NCI-H526 treated with DMSO at 0.1 percent for 48 hours (cell line): ENCODE measurements around the gene PRKAB2.
"Not testable (repeated sequence)": the region's sequence is repeated elsewhere in the genome, so short reads cannot be mapped to it uniquely, and the experiment has no call there.

Experiments
- DNase-seq: peaks from one replicate; lab custom pipeline; 2025; lab: John Stamatoyannopoulos, UW

Gene PRKAB2

GRCh38 chr1:147172168-147173016 is at the start of gene PRKAB2:
Gene PRKAB2, minus strand, starts transcription at chr1:147172470. Its CDS starts 326 bp downstream, at chr1:147172144.
- peak; percentile 99 for DNase-seq

GRCh38 chr1:147218606-147219005 is 46.3 kb upstream of the PRKAB2 start:
- DNase-seq: no peak

GRCh38 chr1:147217141-147217540 is 44.9 kb upstream of the PRKAB2 start:
- DNase-seq: no peak

DNA sequence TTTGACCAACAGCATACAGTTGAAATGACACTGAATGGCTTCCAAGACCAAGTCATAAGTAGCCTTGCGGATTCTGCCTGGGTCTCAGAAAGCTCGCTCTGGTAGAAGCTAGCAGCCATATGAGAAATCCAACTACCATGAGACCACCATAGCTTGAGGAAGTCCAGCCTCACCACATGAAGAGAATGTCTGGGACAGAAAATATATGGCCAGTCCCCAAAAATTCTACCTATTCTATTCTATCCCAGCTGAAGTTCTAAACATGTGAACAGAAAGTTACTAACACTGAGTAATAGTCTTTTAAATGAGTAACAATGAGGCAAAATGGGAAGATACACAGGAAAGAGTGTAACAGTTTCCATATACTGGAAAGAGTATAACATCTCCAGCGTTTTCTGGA is 43.9 kb upstream of the PRKAB2 start:
- no peak for DNase-seq

DNA sequence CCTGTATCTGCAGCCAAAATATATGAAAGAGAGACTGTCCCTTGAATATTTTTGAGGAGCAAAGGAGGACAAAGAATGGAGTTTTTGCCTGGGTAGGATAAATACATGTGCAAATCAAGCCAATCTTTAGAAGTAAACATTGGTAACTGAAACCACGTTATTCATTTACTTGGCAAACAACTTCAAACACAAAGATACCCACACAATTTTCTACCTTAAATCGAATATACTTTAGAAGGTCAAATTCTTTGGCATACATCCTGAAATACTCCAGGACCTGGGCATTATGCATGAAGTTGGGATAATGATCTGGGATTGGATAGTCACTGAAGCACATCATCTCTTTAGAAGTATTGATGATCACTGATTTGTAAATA is 43.3 kb upstream of the PRKAB2 start:
- no peak for DNase-seq

DNA sequence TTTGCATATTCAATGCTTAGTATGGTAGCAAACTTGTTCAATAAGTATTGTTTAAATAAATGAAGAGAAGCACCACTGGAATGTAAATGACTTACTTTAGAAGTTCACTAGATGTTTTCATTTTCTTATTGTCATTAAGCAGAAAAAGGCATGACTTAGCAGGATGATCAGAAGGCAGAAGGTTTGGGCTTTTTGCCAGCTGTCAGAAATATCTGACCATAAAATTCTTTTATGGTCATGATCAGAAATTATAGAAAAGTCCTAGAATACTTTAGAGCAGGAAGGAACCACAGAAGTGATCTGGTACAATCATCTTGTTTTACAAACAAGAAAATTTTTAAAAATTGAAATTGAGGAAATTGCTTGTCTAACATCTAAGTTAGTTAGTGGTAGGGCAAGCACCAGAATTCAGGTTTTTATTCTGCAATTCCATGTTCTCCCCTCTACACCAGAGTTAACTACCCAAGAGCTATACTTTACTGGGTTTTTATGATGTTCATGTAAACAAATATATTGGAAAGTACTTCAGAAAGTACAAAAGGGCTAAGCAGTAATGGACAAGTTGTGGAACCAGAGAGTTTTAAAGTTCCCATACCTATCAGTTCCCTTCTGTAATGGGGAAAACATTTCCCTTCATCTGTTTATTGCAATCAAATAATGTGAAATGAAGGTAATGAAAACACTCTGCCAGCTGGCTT is 42.7 kb upstream of the PRKAB2 start:
- no peak for DNase-seq

- DNase-seq: no peak
Observed at GRCh38 chr1:147214325-147214724, 42.1 kb upstream of the PRKAB2 start.

- DNase-seq: no peak
Observed at GRCh38 chr1:147213271-147213670, 41.0 kb upstream of the PRKAB2 start.

DNA sequence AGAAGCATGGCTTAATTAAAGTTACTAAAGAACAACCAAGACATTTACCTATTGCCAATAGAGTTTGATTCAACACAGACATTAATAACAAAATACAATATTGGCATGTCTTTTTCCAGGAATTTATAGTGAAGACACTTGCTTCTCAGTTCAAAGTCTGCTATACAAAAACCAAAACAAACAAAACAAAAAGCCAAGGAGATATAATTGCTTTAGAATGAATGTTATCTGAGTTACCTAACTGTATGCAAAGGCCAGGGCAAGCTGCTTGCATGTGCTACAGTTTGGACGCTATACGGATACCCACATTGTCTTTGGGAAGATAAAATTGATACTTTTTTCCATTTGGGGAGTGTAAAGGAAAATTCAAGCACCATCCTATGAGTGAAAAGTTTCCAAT is 39.3 kb upstream of the PRKAB2 start:
- no peak for DNase-seq

DNA sequence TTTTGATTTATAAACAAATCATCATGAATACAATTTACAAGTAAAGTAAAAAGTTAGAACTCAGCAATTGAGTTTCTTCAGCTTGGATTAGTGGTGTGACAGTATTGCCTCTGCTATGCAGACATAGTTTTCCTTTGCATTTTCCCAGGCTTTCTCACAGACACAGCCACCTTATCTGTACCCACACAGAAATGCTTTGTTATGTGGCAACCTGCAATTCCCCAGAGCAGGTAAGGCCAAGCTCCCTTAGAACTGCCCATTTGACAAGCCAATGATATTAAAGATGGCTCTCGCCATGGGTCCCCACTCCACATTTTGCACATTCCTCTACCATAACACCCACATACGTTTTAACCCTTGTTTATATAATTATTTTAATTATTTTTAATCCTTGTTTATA is 38.7 kb upstream of the PRKAB2 start:
- DNase-seq: no peak

GRCh38 chr1:147209825-147210821 is 37.9 kb upstream of the PRKAB2 start:
- no peak for DNase-seq

DNA sequence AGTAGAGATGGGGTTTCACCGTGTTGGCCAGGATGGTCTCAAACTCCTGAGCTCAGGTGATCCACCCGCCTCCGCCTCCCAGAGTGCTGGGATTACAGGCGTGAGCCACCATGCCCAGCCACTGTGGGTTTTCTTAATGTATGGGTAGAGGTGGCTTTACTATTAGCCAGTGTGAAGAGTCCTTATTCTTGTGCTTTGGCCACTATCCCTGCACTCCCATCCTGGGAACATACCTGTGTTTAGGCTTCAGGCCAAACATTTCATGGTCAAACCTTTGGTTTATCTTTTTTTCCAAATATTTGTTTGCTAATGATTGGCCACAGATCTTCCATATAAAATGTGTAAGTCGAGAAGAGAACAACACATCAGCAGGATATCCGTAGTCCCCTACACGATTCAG is 36.3 kb upstream of the PRKAB2 start:
- no peak for DNase-seq

- no peak for DNase-seq
Observed at GRCh38 chr1:147207192-147207591, 34.9 kb upstream of the PRKAB2 start.

- no peak for DNase-seq
Observed at GRCh38 chr1:147204080-147204479, 31.8 kb upstream of the PRKAB2 start.

GRCh38 chr1:147202576-147202975 is 30.3 kb upstream of the PRKAB2 start:
- no peak for DNase-seq

DNA sequence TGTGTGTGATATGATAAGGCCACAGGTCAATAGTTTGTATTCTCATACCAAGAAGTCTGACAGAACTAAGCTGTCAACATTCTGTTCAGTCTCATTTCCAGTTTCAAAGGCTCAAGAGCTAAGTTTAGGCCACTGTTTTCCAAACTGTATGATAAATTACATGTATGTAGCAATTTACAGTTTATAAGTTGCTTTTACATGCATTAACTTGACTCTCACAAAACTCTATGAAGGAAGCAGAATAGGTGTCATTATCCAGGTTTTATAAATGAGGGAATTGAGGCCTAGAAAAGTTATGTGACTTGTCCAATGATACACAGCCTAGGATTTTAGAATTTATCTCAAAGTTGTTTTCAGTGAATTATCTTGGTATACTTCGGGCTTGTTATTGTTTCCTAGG is 29.5 kb upstream of the PRKAB2 start:
- DNase-seq: no peak

DNA sequence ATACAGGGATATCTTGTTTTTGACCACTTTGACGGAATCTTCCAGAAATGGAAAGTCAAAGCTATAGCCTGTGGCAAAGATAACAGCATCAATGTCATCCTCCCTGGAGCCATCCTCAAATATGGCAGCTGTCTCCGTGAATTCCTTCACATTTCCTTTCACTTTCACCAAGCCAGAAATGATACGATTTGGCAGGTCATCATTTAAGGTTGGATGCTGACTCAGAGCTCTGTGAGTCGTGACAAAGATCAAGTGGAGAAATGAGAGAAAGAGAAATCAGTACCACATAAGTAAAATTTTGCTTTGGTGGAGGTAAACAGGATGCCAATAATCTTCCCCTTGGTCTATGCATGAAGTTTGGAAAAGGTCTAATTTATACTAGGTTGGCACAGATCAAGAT is 29.0 kb upstream of the PRKAB2 start:
- DNase-seq: no peak

DNA sequence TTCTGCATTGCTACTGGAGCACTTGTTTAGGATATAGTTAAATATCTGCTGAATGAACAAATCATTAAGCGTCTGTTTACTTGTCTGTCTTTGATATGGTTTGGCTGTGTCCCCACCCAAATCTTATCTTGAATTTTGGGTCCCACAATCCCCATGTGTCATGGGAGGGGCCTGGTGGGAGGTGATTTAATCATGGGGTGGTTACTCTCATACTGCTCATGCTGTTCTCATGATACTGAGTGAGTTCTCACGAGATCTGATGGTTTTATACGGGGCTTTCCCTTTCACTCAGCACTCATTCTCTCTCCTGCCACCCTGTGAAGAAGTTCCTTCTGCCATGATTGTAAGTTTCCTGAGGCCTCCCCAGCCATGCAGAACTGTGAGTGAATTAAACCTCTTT is 25.1 kb upstream of the PRKAB2 start:
- not testable (repeated sequence) for DNase-seq

DNA sequence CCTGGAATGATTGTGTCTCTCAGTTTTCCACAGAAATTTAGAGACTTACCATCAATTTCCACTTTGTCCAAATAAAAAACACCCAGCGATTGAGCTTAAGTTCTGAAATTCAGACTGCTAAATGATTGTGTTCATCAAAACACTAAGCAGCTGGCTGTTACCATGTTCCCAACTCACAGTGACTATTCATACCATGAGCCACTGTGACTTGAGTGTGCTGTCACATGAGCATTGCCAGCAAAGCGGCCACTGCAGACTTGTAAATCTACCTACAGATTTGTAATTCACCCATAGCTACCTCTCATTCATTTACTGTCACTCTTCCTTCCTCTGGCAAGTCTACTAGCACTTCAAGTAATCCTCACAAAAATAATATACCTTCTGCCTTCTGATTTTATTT is 17.2 kb upstream of the PRKAB2 start:
- DNase-seq: no peak

GRCh38 chr1:147185432-147185831 is 13.2 kb upstream of the PRKAB2 start:
- peak; percentile 52 for DNase-seq

DNA sequence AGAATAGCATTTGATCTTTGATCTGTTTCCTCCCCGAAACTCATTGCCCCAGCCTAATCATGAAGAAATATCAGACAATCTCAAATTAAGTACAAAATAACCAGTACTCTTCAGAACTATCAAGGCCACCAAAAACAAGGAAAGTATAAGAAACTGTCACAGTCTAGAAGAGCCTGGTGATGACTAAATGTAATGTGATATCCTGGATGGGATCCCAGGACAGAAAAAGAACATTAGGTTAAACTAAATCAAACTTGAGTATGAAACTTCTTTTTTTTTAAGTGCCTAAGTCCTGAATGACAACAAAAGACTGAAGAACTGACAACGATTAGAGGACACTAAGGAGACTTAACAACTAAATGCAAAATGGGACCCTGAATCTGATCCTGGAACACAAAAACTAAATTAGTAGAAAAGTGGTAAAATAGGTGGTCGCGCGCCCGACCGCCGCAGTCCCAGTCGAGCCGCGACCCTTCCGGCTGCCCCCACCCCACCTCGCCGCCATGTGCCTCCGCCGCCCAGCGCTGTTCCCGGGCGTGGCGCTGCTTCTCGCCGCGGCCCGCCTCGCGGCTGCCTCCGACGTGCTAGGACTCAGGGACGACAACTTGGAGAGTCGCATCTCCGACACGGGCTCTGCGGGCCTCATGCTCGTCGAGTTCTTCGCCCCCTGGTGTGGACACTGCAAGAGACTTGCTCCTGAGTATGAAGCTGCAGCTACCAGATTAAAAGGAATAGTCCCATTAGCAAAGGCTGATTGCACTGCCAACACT is 5.5 kb upstream of the PRKAB2 start:
- DNase-seq: no peak
